ENCODE data around the gene ACTR8.

ACTR8 gene

DNA sequence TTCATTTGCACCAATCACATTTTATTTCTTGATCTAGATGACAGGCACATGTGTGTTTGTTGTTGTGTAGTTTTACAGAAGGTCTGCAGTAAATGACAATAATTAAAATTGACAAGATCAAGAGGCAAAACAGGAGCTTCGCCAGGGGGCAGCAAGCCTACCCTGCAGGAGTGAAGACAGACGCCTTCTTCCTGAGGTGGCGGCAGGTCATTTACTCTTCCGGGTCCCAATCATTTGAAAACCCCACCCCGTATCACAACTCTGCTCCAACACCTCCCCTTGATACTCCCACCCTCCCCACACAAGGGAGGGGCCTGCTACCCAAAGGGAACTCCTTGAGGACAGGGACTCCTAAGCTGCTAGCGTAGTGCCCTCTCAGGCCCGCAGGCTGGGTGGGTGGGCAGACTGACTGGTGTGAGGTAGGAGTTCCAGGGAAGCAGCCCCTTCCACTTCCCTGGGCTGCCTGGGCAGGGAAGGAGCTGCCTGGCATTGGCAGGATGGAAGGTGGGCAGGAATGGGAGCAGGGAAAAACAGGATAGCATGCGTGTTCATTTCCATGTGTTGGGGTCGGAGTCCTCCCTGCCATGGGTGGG is 48.8 kb downstream of the ACTR8 start:
- DNase-seq = no peak

DNA sequence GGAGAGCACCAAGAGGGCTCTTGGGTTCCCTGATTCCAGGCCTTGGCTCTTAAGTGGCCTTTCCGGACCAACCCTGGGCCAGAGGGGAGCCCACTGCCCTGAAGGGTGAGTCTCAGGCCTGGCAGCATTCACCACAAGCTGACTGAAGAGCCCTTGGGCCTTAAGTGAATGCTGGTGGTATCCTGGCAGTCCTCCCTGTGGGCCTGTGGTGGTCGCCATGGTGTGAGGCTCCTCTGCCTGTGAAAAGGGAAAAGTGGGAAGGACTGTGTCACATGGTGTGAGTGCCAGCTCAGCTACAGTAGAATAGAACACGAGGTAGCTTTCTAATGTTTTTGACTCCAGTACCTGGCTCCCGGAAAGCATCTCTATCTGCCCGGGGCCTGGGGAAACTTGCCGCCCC is 51.0 kb downstream of the ACTR8 start:
- no peak for DNase-seq

GRCh38 chr3:53829605-53830004 is 52.3 kb downstream of the ACTR8 start:
- no peak for DNase-seq

DNA sequence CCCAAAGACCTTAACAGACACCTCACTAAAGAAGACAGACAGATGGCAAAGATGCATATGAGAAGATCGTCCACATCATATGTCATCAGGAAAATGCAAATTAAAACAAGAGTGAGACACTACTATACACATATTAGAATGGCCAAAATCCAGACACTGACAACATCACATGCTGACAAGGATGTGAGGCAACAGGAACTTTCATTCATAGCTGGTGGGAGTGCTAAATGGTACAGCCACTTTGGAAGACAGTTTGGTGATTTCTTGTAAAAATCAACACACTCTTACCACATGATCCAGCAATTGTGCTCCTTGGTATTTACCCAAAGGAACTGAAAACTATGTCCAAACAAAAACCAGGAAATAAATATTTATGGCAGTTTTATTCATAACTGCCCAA is 53.4 kb downstream of the ACTR8 start:
- DNase-seq = no peak

DNA sequence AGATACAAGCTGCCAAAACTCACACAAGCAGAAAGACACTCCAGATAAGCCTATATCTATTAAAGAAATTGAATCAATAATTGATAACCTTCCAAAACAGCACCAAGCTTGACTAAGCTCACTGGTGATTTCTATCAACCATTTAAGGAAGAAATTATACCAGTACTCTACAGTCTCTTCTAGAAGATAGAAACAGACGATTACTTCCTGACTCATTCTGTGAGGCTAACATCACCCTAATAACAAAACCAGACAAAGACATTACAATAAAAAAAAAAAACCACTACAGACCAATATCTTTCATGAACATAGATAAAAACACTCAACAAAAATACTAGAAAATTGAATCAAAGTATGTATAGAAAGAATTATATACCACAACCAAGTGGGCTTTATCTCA is 55.9 kb downstream of the ACTR8 start:
- DNase-seq = no peak

GRCh38 chr3:53824795-53825194 is 57.2 kb downstream of the ACTR8 start:
- no peak for DNase-seq

- no peak for DNase-seq
Observed at GRCh38 chr3:53823956-53824657, 57.8 kb downstream of the ACTR8 start.

GRCh38 chr3:53823026-53823955 is 58.7 kb downstream of the ACTR8 start:
- no peak for DNase-seq

DNA sequence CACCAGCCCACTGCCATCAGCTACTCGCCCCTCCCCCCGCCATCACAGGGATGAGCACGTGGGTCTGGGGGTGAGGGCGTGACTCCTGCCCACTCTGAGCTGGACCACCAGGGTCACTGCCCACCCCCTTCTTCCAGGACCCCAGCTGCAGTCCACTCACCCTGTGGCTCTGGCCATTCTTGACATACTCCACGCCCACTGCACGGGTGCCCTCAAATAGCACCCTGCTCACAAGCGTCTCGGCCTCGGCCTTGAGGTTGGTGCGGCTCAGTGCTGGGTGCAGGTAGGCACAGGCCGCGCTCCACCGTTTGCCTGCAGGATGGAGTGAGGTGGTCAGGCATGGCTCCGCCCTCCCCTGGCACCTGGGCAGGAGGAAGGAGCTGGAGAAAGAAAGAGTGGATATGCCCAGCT is 59.6 kb downstream of the ACTR8 start:
- DNase-seq = no peak

DNA sequence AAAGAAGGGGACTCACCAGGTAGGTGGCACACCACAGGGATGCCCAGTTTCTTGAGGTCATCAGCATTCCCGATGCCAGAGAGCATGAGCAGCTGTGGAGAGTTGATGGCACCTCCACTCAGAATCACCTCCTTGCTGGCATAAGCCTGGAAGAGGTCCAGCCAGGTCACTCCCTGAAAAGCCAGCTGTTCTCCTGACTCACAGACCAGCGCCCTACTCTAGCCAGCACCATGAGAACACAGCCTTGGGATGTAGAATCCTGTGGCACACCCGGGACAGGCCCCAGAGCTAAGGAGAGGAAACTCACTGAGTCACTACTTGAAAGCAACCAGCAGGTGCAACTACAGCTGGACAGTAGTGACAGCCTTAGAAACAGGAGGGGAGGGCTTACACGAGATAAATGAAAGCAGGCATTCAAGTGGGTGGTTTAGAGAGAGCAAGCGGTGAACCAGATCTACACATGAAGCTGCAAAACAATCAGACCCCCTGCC is 60.3 kb downstream of the ACTR8 start:
- DNase-seq = no peak

- DNase-seq = no peak
Observed at GRCh38 chr3:53820756-53821580, 61.0 kb downstream of the ACTR8 start.

GRCh38 chr3:53820084-53820483 is 61.9 kb downstream of the ACTR8 start:
- no peak for DNase-seq

DNA sequence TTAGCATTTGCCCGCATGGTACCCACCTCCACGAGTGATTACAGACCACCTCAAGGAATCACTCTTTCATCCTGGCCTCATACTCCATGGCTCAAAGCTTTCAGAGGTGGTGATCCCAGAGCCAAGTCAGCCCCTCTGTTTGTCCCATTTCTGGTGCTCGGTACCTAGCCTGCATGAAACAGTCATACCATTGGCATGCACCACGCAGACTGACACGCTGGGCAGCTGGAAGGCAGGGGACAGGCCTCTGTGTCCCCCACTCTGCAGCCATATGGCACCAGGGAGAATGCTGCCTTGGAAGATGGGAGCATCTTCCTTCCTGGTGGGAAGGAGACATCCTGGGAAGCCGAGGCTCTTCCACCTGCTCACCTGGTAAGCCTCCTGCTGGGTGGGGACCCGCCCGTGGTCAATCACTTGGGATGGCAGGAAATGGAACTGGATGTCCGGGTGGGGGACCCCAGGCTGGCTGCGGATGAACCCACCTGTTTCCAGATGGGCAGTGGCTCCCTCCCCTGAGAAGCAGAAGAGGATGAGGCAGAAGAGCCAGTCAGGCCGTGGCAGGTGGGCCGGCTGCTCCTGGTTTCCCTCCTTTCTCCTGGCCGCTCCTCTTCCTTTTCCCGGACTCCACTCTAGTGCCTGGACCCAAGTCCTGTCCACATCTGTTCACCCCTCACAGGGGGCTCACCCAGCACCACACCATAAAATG is 62.6 kb downstream of the ACTR8 start:
- DNase-seq = no peak

DNA sequence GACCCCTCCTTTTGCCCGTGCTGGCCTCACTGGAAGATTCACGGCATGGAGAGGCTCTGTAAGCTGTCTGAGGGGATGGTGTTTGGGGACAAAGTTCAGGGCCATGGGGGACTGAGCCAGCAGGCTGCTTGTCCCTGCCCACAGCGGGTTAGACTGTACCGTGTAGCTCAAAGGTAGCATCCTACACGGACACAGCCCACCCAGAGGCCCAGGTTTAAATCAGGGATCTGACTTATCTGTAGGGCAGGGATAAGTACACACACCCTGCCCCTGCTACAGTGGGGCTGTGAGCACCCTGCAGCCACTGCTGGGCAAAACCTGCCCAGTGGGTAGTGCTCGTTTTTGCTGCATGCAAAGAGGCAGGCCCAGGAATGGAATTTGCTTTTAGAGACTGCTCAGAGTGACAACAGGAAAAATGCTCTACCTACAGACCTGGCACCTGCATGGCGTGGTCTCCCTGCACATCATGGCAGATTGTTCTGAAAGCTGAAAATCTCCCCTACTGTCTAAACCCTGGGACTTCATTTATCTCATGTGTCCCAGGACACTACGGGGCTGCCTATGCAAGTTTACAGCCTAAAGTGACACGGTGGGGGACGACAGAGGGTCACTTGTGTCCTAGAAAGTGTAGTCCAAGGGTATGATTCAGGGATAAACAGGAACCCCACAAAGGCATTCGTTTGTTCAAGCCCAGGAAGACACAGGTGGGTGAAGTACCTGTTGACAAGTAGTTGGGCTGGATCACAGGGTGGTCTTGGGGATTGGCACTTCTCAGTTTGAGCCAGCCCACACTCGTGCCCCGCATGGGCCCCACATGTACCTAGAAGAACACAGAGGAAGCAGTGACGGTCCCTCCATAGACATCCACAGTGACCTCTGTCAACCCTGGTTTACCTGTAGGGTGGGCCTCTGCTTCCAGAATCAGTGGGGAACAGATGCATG is 63.5 kb downstream of the ACTR8 start:
- DNase-seq = no peak

- no peak for DNase-seq
Observed at GRCh38 chr3:53817809-53818208, 64.1 kb downstream of the ACTR8 start.

GRCh38 chr3:53817211-53817610 is 64.7 kb downstream of the ACTR8 start:
- DNase-seq = no peak

All from NCI-H2081 (cell line).